ENCODE measurements around the gene ZNF587. TPM values are rescaled to one million over a fixed set of nuclear protein-coding genes. Genes with fewer than 3 reads are reported as not detected.
"Not testable (repeated sequence)": the region's sequence is repeated elsewhere in the genome, so short reads cannot be mapped to it uniquely, and the experiment has no call there.

The ZNF587 gene
- total and polyA plus RNA-seq, 9 donors: 7.5 to 20.6 (median 12.8) TPM

GRCh38 chr19:57812975-57813820 lies 36.5 kb upstream of the ZNF587 start:
- WGBS (ENCODE audit: insufficient coverage): 96% methylated on average over 5 of the region's 13 CpGs
- not testable (repeated sequence) for H3K27me3 ChIP-seq (ENCODE audit: control insufficient read depth, insufficient read depth, low read length); H3K27ac ChIP-seq (ENCODE audit: low read length); H3K4me3 ChIP-seq (ENCODE audit: low read length); H3K9me3 ChIP-seq (replicated peaks; ENCODE audit: control insufficient read depth, low read depth, low read length); DNase-seq
- peaks cover 10% of the 10 kb centered on the region for H3K4me1 ChIP-seq (ENCODE audit: control insufficient read depth, insufficient read depth, low read length)
- peaks cover 15% of the 10 kb centered on the region for H3K36me3 ChIP-seq (ENCODE audit: control insufficient read depth, insufficient read depth, low read length)

GRCh38 chr19:57813919-57814504 lies 35.6 kb upstream of the ZNF587 start:
- Histone ChIP-seq H3K4me1 (ENCODE audit: control insufficient read depth, insufficient read depth, low read length) (peaks cover 10% of the 10 kb centered on the region), H3K27me3 (ENCODE audit: control insufficient read depth, insufficient read depth, low read length) (no peaks in the 10 kb centered on the region), H3K4me3 (ENCODE audit: low read length) (peak overlapping the region; percentile 82), H3K27ac (ENCODE audit: low read length) (peak overlapping the region; percentile 82), H3K9me3 (replicated peaks; ENCODE audit: control insufficient read depth, low read depth, low read length) (no peaks in the 10 kb centered on the region), H3K36me3 (ENCODE audit: control insufficient read depth, insufficient read depth, low read length) (peaks cover 11% of the 10 kb centered on the region)
- 8% methylated on average over 10 of the region's 13 CpGs for WGBS (ENCODE audit: insufficient coverage)
- peak; percentile 13 for DNase-seq

- no peaks in the 10 kb centered on the region for H3K9me3 ChIP-seq (replicated peaks; ENCODE audit: control insufficient read depth, low read depth, low read length)
- DNase-seq: peak; percentile 98
- peak within 1 kb of the TSS; percentile 82 for H3K4me3 ChIP-seq (ENCODE audit: low read length)
- H3K27me3 ChIP-seq (ENCODE audit: control insufficient read depth, insufficient read depth, low read length): no peaks in the 10 kb centered on the region
- peaks cover 10% of the 10 kb centered on the region for H3K4me1 ChIP-seq (ENCODE audit: control insufficient read depth, insufficient read depth, low read length)
- WGBS (ENCODE audit: insufficient coverage): under 1% methylated on average over 48 of the region's 50 CpGs
- H3K27ac ChIP-seq (ENCODE audit: low read length): peak within 1 kb of the TSS; percentile 82
- H3K36me3 ChIP-seq (ENCODE audit: control insufficient read depth, insufficient read depth, low read length): peaks cover 10% of the 10 kb centered on the region
Observed at GRCh38 chr19:57814505-57815246, 35.0 kb upstream of the ZNF587 start, which contains the start of gene ZNF552. ZNF552 (minus strand) TSS chr19:57814913; CDS start chr19:57814743, 170 bp downstream.

GRCh38 chr19:57815247-57816075 lies 34.2 kb upstream of the ZNF587 start:
- WGBS (ENCODE audit: insufficient coverage): 92% methylated on average over 12 of the region's 17 CpGs
- DNase-seq: no peak
- no peaks in the 10 kb centered on the region for H3K27me3 ChIP-seq (ENCODE audit: control insufficient read depth, insufficient read depth, low read length)
- peaks cover 14% of the 10 kb centered on the region for H3K4me1 ChIP-seq (ENCODE audit: control insufficient read depth, insufficient read depth, low read length)
- H3K27ac ChIP-seq (ENCODE audit: low read length): no peak overlapping the region
- H3K9me3 ChIP-seq (replicated peaks; ENCODE audit: control insufficient read depth, low read depth, low read length): no peaks in the 10 kb centered on the region
- H3K36me3 ChIP-seq (ENCODE audit: control insufficient read depth, insufficient read depth, low read length): peaks cover 4% of the 10 kb centered on the region
- peak overlapping the region; percentile 82 for H3K4me3 ChIP-seq (ENCODE audit: low read length)

GRCh38 chr19:57816652-57817051 lies 33.0 kb upstream of the ZNF587 start:
- H3K36me3 ChIP-seq (ENCODE audit: control insufficient read depth, insufficient read depth, low read length): peaks cover 3% of the 10 kb centered on the region
- DNase-seq: no peak
- H3K27ac ChIP-seq (ENCODE audit: low read length): no peak overlapping the region
- no peak overlapping the region for H3K4me3 ChIP-seq (ENCODE audit: low read length)
- no peaks in the 10 kb centered on the region for H3K9me3 ChIP-seq (replicated peaks; ENCODE audit: control insufficient read depth, low read depth, low read length)
- 84% methylated on average over 5 of the region's 7 CpGs for WGBS (ENCODE audit: insufficient coverage)
- peaks cover 17% of the 10 kb centered on the region for H3K4me1 ChIP-seq (ENCODE audit: control insufficient read depth, insufficient read depth, low read length)
- no peaks in the 10 kb centered on the region for H3K27me3 ChIP-seq (ENCODE audit: control insufficient read depth, insufficient read depth, low read length)

GRCh38 chr19:57817976-57818375 lies 31.7 kb upstream of the ZNF587 start:
- no peaks in the 10 kb centered on the region for H3K9me3 ChIP-seq (replicated peaks; ENCODE audit: control insufficient read depth, low read depth, low read length)
- H3K4me1 ChIP-seq (ENCODE audit: control insufficient read depth, insufficient read depth, low read length): peaks cover 17% of the 10 kb centered on the region

GRCh38 chr19:57818378-57818777 lies 31.3 kb upstream of the ZNF587 start:
- H3K36me3 ChIP-seq (ENCODE audit: control insufficient read depth, insufficient read depth, low read length): no peaks in the 10 kb centered on the region
- H3K4me1 ChIP-seq (ENCODE audit: control insufficient read depth, insufficient read depth, low read length): peaks cover 17% of the 10 kb centered on the region
- H3K27me3 ChIP-seq (ENCODE audit: control insufficient read depth, insufficient read depth, low read length): no peaks in the 10 kb centered on the region
- no peaks in the 10 kb centered on the region for H3K9me3 ChIP-seq (replicated peaks; ENCODE audit: control insufficient read depth, low read depth, low read length)
- 84% methylated on average over 7 of the region's 7 CpGs for WGBS (ENCODE audit: insufficient coverage)
- H3K27ac ChIP-seq (ENCODE audit: low read length): no peak overlapping the region
- no peak overlapping the region for H3K4me3 ChIP-seq (ENCODE audit: low read length)
- no peak for DNase-seq

More at GRCh38 chr19:57817976-57818375, 31.7 kb upstream of the ZNF587 start:
- no peak for DNase-seq
- no peaks in the 10 kb centered on the region for H3K27me3 ChIP-seq (ENCODE audit: control insufficient read depth, insufficient read depth, low read length)
- no peaks in the 10 kb centered on the region for H3K36me3 ChIP-seq (ENCODE audit: control insufficient read depth, insufficient read depth, low read length)
- no peak overlapping the region for H3K27ac ChIP-seq (ENCODE audit: low read length)
- H3K4me3 ChIP-seq (ENCODE audit: low read length): no peak overlapping the region
- 93% methylated on average over 13 of the region's 14 CpGs for WGBS (ENCODE audit: insufficient coverage)

- Histone ChIP-seq H3K4me1 (ENCODE audit: control insufficient read depth, insufficient read depth, low read length) (peaks cover 9% of the 10 kb centered on the region), H3K9me3 (replicated peaks; ENCODE audit: control insufficient read depth, low read depth, low read length) (no peaks in the 10 kb centered on the region), H3K27ac (ENCODE audit: low read length) (peak overlapping the region; percentile 89), H3K36me3 (ENCODE audit: control insufficient read depth, insufficient read depth, low read length) (no peaks in the 10 kb centered on the region), H3K27me3 (ENCODE audit: control insufficient read depth, insufficient read depth, low read length) (no peaks in the 10 kb centered on the region), H3K4me3 (ENCODE audit: low read length) (peak overlapping the region; percentile 95)
- WGBS (ENCODE audit: insufficient coverage): under 1% methylated on average over 44 of the region's 44 CpGs
- DNase-seq: peak; percentile 98
Observed at GRCh38 chr19:57819475-57820148, 30.0 kb upstream of the ZNF587 start.

GRCh38 chr19:57820599-57820998 lies 29.1 kb upstream of the ZNF587 start:
- WGBS (ENCODE audit: insufficient coverage): 82% methylated on average over 5 of the region's 6 CpGs
- Histone ChIP-seq H3K27me3 (ENCODE audit: control insufficient read depth, insufficient read depth, low read length) (no peaks in the 10 kb centered on the region), H3K9me3 (replicated peaks; ENCODE audit: control insufficient read depth, low read depth, low read length) (no peaks in the 10 kb centered on the region), H3K27ac (ENCODE audit: low read length) (no peak overlapping the region), H3K4me1 (ENCODE audit: control insufficient read depth, insufficient read depth, low read length) (peaks cover 7% of the 10 kb centered on the region), H3K36me3 (ENCODE audit: control insufficient read depth, insufficient read depth, low read length) (no peaks in the 10 kb centered on the region), H3K4me3 (ENCODE audit: low read length) (peak overlapping the region; percentile 95)
- DNase-seq: no peak
